Measurements from ENCODE around the gene TST. TPM values are rescaled to one million over a fixed set of nuclear protein-coding genes. Genes with fewer than 3 reads are reported as not detected.

TST gene
- total RNA-seq, 1 experiment from 2014 or later = 16.2 TPM

DNA sequence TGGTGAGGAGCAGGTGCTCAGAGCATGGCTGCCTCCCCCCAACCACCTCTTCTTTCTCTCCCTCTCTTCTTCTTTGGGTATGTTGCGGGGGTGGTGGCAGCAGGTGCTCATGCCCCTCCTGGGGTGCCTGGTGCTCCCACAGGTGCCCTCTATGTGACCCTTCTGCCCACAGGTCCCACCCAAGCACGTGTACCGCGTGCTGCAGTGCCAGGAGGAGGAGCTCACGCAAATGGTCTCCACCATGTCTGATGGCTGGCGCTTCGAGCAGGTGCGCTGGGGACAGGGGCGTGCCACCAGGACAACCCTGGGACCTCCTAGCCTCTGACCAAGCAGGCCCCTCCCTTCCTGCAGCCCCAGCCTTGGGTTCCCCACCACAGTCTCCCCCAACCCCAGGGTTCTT, 38.0 kb upstream of the TST start:
- BruUV-seq (replicated peaks) = no TSS peak
- intact Hi-C loops (cut with micrococcal nuclease) = no loop called here
- H3K9me3 Mint-ChIP-seq (ENCODE audit: unreplicated experiment) = no peaks in the 10 kb centered on the region
- CTCF ChIA-PET = no interaction called here
- peaks cover 19% of the 10 kb centered on the region for H3K36me3 Mint-ChIP-seq (ENCODE audit: insufficient read depth, unreplicated experiment)
- DNase-seq (ENCODE audit: unreplicated experiment) = no peak
- H3K27me3 Mint-ChIP-seq (ENCODE audit: insufficient read depth, unreplicated experiment) = no peaks in the 10 kb centered on the region
- H3K4me1 Mint-ChIP-seq (ENCODE audit: insufficient read depth, unreplicated experiment) = peaks cover 5% of the 10 kb centered on the region
- TF ChIP-seq, protein P1, sequence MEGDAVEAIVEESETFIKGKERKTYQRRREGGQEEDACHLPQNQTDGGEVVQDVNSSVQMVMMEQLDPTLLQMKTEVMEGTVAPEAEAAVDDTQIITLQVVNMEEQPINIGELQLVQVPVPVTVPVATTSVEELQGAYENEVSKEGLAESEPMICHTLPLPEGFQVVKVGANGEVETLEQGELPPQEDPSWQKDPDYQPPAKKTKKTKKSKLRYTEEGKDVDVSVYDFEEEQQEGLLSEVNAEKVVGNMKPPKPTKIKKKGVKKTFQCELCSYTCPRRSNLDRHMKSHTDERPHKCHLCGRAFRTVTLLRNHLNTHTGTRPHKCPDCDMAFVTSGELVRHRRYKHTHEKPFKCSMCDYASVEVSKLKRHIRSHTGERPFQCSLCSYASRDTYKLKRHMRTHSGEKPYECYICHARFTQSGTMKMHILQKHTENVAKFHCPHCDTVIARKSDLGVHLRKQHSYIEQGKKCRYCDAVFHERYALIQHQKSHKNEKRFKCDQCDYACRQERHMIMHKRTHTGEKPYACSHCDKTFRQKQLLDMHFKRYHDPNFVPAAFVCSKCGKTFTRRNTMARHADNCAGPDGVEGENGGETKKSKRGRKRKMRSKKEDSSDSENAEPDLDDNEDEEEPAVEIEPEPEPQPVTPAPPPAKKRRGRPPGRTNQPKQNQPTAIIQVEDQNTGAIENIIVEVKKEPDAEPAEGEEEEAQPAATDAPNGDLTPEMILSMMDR (IDR thresholded peaks at IDR 0.05; ENCODE audit: unreplicated experiment) = no peak
- no peak overlapping the region for H3K4me3 Mint-ChIP-seq (ENCODE audit: unreplicated experiment)
- POLR2A ChIA-PET = no interaction called here
- no peak overlapping the region for H3K27ac Mint-ChIP-seq (ENCODE audit: low read depth, unreplicated experiment)

DNA sequence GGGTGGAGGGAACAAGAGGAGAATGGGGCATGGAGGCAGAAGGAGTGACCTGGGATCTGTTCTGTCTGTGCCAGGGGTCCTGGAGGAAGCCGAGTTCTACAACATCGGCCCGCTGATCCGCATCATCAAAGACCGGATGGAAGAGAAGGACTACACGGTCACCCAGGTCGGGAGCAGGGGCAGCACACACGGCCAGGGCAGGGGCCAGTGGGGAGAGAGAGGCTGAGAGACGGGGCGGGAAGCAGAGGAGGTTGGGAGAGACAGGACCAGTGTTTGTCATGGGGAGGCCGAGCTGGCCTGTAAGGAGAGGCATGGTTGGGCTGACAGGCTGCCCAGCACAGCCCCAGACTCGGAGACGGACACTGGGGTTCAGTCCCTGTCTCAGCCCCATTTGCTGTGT, 37.0 kb upstream of the TST start:
- CTCF ChIA-PET = interaction anchor here (2.4 kb wide), 1 partner anchor 12 kb away, joined by 17 read pairs; no protein-coding TSS in a partner anchor
- Mint-ChIP-seq H3K27me3 (ENCODE audit: insufficient read depth, unreplicated experiment) (no peaks in the 10 kb centered on the region), H3K4me3 (ENCODE audit: unreplicated experiment) (no peak overlapping the region), H3K36me3 (ENCODE audit: insufficient read depth, unreplicated experiment) (peaks cover 20% of the 10 kb centered on the region), H3K9me3 (ENCODE audit: unreplicated experiment) (no peaks in the 10 kb centered on the region), H3K4me1 (ENCODE audit: insufficient read depth, unreplicated experiment) (peaks cover 6% of the 10 kb centered on the region), H3K27ac (ENCODE audit: low read depth, unreplicated experiment) (no peak overlapping the region)
- DNase-seq (ENCODE audit: unreplicated experiment) = no peak
- BruUV-seq (replicated peaks) = no TSS peak
- POLR2A ChIA-PET = interaction anchor here (0.5 to 0.6 kb wide), 2 partner anchors 301 to 414 kb away, joined by 3 read pairs; no protein-coding TSS in a partner anchor
- intact Hi-C loops (cut with micrococcal nuclease) = no loop called here
- TF ChIP-seq, protein P1 (IDR thresholded peaks at IDR 0.05; ENCODE audit: unreplicated experiment) = no peak

DNA sequence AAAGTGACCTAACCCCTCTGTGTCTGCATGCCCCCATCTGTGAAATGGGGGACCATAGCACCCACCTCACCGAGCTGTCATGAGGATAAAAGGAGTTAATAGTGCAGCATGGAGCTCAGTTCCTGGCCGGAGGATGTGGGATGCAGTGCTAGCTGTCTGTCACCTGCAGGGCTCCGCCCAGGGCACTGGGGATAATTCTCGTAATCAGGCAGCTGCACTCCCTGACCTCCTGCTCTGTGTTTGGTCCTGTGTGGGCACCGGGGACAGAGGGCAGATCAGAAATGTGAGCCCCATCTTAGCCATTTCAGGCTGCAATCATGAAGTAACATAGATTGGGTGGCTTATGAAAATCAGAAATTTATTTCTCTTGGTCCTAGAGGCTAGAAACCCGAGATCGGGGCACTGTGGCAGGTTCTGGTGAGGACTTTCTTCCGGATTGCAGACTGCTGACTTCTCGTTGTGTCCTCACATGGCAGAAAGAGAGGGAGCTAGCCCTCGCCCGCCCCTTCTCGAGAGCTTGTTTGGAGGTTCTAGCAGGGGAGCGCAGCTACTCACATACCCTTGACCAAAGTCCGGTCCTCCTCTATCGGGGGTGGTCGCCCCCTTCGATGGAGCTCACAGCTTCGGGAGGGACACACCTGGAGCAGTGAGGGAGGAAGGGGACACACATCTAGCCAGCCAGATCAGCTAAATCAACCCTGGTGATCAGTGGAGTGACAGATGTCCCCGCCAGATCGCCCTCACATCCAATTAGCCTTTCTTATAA, 35.5 kb upstream of the TST start:
- DNase-seq (ENCODE audit: unreplicated experiment) = no peak
- H3K4me3 Mint-ChIP-seq (ENCODE audit: unreplicated experiment) = no peak overlapping the region
- H3K27ac Mint-ChIP-seq (ENCODE audit: low read depth, unreplicated experiment) = no peak overlapping the region
- TF ChIP-seq, protein P1 (IDR thresholded peaks at IDR 0.05; ENCODE audit: unreplicated experiment) = no peak
- POLR2A ChIA-PET = no interaction called here
- peaks cover 20% of the 10 kb centered on the region for H3K36me3 Mint-ChIP-seq (ENCODE audit: insufficient read depth, unreplicated experiment)
- peaks cover 6% of the 10 kb centered on the region for H3K4me1 Mint-ChIP-seq (ENCODE audit: insufficient read depth, unreplicated experiment)
- intact Hi-C loops (cut with micrococcal nuclease) = no loop called here
- CTCF ChIA-PET = interaction anchor here (0.6 to 2.4 kb wide), 2 partner anchors 10 to 79 kb away, joined by 3 to 17 read pairs; no protein-coding TSS in a partner anchor
- H3K9me3 Mint-ChIP-seq (ENCODE audit: unreplicated experiment) = no peaks in the 10 kb centered on the region
- no peaks in the 10 kb centered on the region for H3K27me3 Mint-ChIP-seq (ENCODE audit: insufficient read depth, unreplicated experiment)
- no TSS peak for BruUV-seq (replicated peaks)

DNA sequence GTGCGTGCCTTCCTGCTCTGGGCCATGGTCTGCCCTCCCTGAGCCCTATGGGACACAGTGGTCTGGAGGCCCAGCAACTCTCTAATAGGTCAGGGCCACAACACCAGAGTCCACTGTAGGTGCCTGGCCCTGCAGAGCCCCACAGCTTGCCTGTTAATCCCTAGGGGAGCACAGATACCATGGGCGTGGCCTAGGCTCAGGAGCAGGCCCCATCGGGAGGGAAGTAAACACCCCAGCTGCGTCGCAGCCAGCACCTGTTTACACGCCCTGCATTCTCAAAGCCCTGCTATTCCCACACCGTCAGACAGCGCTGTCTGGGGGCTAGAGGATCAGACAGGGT, 34.8 kb upstream of the TST start:
- no peak for DNase-seq (ENCODE audit: unreplicated experiment)
- no peaks in the 10 kb centered on the region for H3K27me3 Mint-ChIP-seq (ENCODE audit: insufficient read depth, unreplicated experiment)
- H3K36me3 Mint-ChIP-seq (ENCODE audit: insufficient read depth, unreplicated experiment) = peaks cover 20% of the 10 kb centered on the region
- TF ChIP-seq, protein P1 (IDR thresholded peaks at IDR 0.05; ENCODE audit: unreplicated experiment) = no peak
- no peak overlapping the region for H3K27ac Mint-ChIP-seq (ENCODE audit: low read depth, unreplicated experiment)
- peaks cover 6% of the 10 kb centered on the region for H3K4me1 Mint-ChIP-seq (ENCODE audit: insufficient read depth, unreplicated experiment)
- no peaks in the 10 kb centered on the region for H3K9me3 Mint-ChIP-seq (ENCODE audit: unreplicated experiment)
- ChIA-PET CTCF (interaction anchor here (1.4 to 2.4 kb wide), 2 partner anchors 9 to 10 kb away, joined by 3 to 17 read pairs; no protein-coding TSS in a partner anchor), POLR2A (no interaction called here)
- BruUV-seq (replicated peaks) = no TSS peak
- intact Hi-C loops (cut with micrococcal nuclease) = no loop called here
- H3K4me3 Mint-ChIP-seq (ENCODE audit: unreplicated experiment) = no peak overlapping the region

All from MCF 10A (cell line).